Epithelial cell of proximal tubule (primary cell): ENCODE data around the gene NBEA. TPM values are rescaled to one million over a fixed set of nuclear protein-coding genes. Genes with fewer than 3 reads are reported as not detected.

Experiments used
- DNase-seq: peaks from one replicate; pipeline ENCODE4 v3.0.0-alpha.2; 2011; ENCODE audit warnings: low read depth
- H3K4me3 ChIP-seq: 2 replicates; pipeline ENCODE4 v1.5.1; 2011; ENCODE audit warnings: low read depth, mild to moderate bottlenecking, low read length
- total RNA-seq: library from RNA; depleted of rRNA; stranded (reverse); fragments of >200 nt; gene quantifications from 2 replicates; pipeline ENCODE4 v1.2.3, GENCODE V29; 2015
- TF ChIP-seq, protein P1 (sequence below): conservative IDR thresholded peaks from 2 replicates; pipeline ENCODE4 v1.5.1; 2012; ENCODE audit warnings: low read depth, mild to moderate bottlenecking, low read length

NBEA gene
- total RNA-seq, 1 donor from 2014 or later, result 2.7 TPM

- no peak for DNase-seq
- H3K4me3 ChIP-seq, result no peak overlapping the region
Observed at GRCh38 chr13:35256459-35257148, 314.5 kb downstream of the NBEA start.

GRCh38 chr13:35260316-35260715, 318.2 kb downstream of the NBEA start:
- DNase-seq, result no peak
- TF ChIP-seq, protein P1, sequence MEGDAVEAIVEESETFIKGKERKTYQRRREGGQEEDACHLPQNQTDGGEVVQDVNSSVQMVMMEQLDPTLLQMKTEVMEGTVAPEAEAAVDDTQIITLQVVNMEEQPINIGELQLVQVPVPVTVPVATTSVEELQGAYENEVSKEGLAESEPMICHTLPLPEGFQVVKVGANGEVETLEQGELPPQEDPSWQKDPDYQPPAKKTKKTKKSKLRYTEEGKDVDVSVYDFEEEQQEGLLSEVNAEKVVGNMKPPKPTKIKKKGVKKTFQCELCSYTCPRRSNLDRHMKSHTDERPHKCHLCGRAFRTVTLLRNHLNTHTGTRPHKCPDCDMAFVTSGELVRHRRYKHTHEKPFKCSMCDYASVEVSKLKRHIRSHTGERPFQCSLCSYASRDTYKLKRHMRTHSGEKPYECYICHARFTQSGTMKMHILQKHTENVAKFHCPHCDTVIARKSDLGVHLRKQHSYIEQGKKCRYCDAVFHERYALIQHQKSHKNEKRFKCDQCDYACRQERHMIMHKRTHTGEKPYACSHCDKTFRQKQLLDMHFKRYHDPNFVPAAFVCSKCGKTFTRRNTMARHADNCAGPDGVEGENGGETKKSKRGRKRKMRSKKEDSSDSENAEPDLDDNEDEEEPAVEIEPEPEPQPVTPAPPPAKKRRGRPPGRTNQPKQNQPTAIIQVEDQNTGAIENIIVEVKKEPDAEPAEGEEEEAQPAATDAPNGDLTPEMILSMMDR, result no peak
- H3K4me3 ChIP-seq, result no peak overlapping the region

More at GRCh38 chr13:35256459-35257148, 314.5 kb downstream of the NBEA start:
- TF ChIP-seq, protein P1, result no peak

DNA sequence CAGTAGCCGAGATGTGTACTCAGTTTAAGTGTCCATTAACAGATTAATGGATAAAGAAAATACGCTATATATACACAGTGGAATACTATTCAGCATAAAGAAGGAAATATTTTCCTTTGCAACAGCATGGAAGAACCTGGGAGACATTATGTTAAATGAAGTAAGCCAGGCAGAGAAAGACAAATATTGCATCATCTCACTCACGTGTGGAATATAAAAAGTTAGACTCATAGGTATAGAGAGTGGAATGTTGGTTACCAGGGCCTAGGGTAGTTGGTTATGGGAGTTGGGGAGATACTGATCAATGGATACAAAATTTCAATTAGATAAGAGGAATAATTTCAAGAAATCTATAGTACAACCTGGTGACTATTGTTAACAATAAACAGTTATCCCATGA, 324.3 kb downstream of the NBEA start:
- TF ChIP-seq, protein P1, result no peak
- DNase-seq, result no peak
- no peak overlapping the region for H3K4me3 ChIP-seq

DNA sequence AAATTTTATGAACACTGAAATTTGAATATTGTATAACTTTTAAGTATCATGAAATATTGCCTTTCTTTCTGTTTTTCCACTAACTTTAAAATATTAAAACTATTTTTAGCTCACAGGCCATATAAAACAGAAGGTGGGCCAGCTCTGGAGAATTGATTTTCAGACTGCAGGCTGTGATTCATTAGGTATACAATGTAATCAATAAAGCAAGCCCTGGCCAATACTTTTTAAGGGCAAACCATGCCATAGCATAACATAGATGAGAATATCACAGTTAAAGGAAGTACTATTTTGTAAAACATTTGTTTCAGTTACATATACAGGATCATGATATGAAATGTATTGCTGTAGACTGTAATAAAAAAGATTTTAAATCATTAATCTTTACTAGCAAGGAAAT, 336.8 kb downstream of the NBEA start:
- TF ChIP-seq, protein P1, result no peak
- DNase-seq, result no peak
- no peak overlapping the region for H3K4me3 ChIP-seq

GRCh38 chr13:35279500-35279899, 337.4 kb downstream of the NBEA start:
- H3K4me3 ChIP-seq, result no peak overlapping the region
- TF ChIP-seq, protein P1, result no peak
- DNase-seq, result no peak

DNA sequence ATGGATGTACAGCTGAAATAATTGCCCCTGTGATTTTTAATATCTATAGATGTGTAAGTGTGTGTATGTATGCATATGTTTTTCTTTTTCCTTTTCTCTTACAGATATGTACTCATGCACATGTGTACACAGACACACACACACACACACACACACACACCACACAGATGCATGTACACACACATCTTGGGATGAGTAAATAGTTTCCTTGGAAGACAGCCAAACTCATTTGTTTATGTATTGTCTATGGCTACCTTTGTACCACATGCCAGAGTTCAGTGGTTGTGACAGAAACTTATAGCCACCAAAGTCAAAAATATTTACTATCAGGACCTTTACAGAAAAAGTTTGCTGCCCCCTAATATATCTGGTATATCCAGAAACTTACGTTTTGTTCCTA, 341.8 kb downstream of the NBEA start:
- DNase-seq, result no peak
- no peak overlapping the region for H3K4me3 ChIP-seq
- TF ChIP-seq, protein P1, result no peak

GRCh38 chr13:35285677-35286076, 343.6 kb downstream of the NBEA start:
- no peak overlapping the region for H3K4me3 ChIP-seq
- no peak for DNase-seq
- TF ChIP-seq, protein P1, result no peak
